ENCODE data around the gene CRTC3. TPM values are rescaled to one million over a fixed set of nuclear protein-coding genes. Genes with fewer than 3 reads are reported as not detected.

CRTC3 gene, protein sequence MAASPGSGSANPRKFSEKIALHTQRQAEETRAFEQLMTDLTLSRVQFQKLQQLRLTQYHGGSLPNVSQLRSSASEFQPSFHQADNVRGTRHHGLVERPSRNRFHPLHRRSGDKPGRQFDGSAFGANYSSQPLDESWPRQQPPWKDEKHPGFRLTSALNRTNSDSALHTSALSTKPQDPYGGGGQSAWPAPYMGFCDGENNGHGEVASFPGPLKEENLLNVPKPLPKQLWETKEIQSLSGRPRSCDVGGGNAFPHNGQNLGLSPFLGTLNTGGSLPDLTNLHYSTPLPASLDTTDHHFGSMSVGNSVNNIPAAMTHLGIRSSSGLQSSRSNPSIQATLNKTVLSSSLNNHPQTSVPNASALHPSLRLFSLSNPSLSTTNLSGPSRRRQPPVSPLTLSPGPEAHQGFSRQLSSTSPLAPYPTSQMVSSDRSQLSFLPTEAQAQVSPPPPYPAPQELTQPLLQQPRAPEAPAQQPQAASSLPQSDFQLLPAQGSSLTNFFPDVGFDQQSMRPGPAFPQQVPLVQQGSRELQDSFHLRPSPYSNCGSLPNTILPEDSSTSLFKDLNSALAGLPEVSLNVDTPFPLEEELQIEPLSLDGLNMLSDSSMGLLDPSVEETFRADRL
- total RNA-seq: 10 to 100 TPM; 73.2 to 77.3 TPM

GRCh38 chr15:90529371-90530249 is at the start of gene CRTC3:
CRTC3 (plus strand) TSS chr15:90529923; CDS start chr15:90530072, 149 bp downstream.
- DNase-seq (peak; percentile 69 to 72), ATAC-seq (replicated peaks in 1 of 2) (peak; percentile 90 to 91)
- peak within 1 kb of the TSS; percentile 84 for H3K27ac Mint-ChIP-seq
- H3K4me3 Mint-ChIP-seq: peak within 1 kb of the TSS; percentile 93 to 97
- H3K27me3 Mint-ChIP-seq (ENCODE audit: low read depth): no peaks in the 10 kb centered on the region
- peaks cover 38% of the 10 kb centered on the region for H3K4me1 Mint-ChIP-seq (ENCODE audit: low read depth)
- peaks cover 5% of the 10 kb centered on the region in 2 donors for H3K36me3 Mint-ChIP-seq (ENCODE audit: insufficient read depth in 2 of 2)
- no peaks in the 10 kb centered on the region for H3K9me3 Mint-ChIP-seq

GRCh38 chr15:90481023-90481422 is 48.7 kb upstream of the CRTC3 start:
- H3K36me3 Mint-ChIP-seq (ENCODE audit: insufficient read depth in 2 of 2): peaks cover 8 to 47% of the 10 kb centered on the region in 2 donors
- ATAC-seq (replicated peaks in 1 of 2): peak; percentile 70 to 85

DNA sequence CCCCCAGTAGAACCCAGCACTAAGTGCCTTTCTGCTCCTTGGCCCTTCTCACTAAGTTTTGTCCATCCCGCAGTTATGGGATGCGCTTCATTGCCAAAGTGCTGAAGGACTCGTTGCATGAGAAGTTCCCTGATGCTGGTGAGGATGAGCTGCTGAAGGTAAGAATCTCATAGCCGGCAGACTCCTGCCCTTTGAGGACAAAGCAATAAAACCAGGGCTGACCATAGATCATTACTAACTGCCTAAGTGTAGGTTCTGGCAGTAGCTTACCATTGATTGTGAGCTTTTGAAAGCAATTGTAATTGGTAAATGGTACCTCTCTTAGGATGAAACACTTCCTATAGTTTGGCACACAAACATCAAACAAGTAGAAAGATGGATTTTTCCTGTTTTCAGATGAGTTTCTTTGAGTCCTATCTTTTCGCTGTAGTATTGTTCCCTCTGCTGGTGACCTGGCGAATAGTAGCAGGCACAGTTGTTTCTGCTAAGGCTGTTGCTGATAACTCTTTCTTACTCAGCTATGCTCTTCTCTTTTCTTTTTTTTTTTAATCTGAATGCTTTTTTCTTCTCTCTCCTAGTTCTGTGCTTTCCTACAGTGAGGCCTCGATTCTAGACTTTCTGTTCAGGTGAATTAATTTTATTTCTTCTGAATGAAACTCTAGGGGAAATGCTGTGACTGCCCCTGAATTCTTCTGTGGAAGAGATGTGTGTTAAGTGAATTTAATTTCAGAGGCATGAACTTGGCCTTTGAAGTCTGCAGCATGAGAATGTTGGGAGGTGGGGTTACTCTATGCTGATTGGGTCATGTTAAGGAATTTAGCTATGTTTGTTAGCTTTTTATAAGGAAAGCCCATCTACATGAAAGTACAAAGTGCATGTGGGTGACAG is 47.4 kb upstream of the CRTC3 start:
- Mint-ChIP-seq H3K27me3 (ENCODE audit: low read depth) (no peaks in the 10 kb centered on the region), H3K4me3 (no peak overlapping the region), H3K36me3 (ENCODE audit: insufficient read depth in 2 of 2) (peaks cover 9 to 47% of the 10 kb centered on the region in 2 donors), H3K4me1 (ENCODE audit: low read depth) (peaks cover 29% of the 10 kb centered on the region), H3K9me3 (no peaks in the 10 kb centered on the region), H3K27ac (peak overlapping the region; percentile 62)
- ATAC-seq (replicated peaks in 1 of 2): no peak
- peak in 1 of 2 donors; percentile 15 for DNase-seq

More at GRCh38 chr15:90481023-90481422, 48.7 kb upstream of the CRTC3 start:
- DNase-seq: peak; percentile 14 to 42
- Mint-ChIP-seq H3K27ac (peak overlapping the region; percentile 75), H3K4me3 (no peak overlapping the region), H3K9me3 (no peaks in the 10 kb centered on the region), H3K27me3 (ENCODE audit: low read depth) (no peaks in the 10 kb centered on the region), H3K4me1 (ENCODE audit: low read depth) (peaks cover 29% of the 10 kb centered on the region)

- ATAC-seq (replicated peaks in 1 of 2): no peak
- H3K27ac Mint-ChIP-seq: no peak overlapping the region
- H3K4me1 Mint-ChIP-seq (ENCODE audit: low read depth): peaks cover 29% of the 10 kb centered on the region
- H3K36me3 Mint-ChIP-seq (ENCODE audit: insufficient read depth in 2 of 2): peaks cover 9 to 45% of the 10 kb centered on the region in 2 donors
- no peaks in the 10 kb centered on the region for H3K9me3 Mint-ChIP-seq
- no peak overlapping the region for H3K4me3 Mint-ChIP-seq
- DNase-seq: no peak
- no peaks in the 10 kb centered on the region for H3K27me3 Mint-ChIP-seq (ENCODE audit: low read depth)
Observed at GRCh38 chr15:90483012-90483307, 46.8 kb upstream of the CRTC3 start.

- no peak overlapping the region for H3K27ac Mint-ChIP-seq
- no peak for ATAC-seq (replicated peaks in 1 of 2)
Observed at GRCh38 chr15:90483637-90484036, 46.1 kb upstream of the CRTC3 start.

DNA sequence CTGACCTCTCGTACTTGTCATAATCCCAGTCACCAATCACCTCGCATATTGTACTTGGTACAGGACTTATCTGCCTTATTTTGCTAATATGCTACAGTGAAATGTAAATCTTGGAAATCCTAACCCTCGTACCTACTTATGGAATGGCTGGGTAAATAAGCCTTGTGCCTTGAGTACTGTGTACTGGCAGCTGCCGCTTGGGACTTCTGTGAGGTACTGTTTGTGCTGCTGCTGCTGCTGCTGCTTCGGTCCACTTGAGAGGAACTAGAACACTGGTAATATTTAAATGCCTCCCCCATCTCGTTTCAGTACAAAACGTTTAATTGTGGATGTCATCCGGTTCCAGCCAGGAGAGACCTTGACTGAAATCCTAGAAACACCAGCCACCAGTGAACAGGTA is 42.5 kb upstream of the CRTC3 start:
- ATAC-seq (replicated peaks in 1 of 2) (no peak), DNase-seq (no peak)
- Mint-ChIP-seq H3K27ac (no peak overlapping the region), H3K27me3 (ENCODE audit: low read depth) (no peaks in the 10 kb centered on the region), H3K4me1 (ENCODE audit: low read depth) (no peaks in the 10 kb centered on the region), H3K36me3 (ENCODE audit: insufficient read depth in 2 of 2) (peaks cover 17 to 51% of the 10 kb centered on the region in 2 donors), H3K9me3 (no peaks in the 10 kb centered on the region), H3K4me3 (no peak overlapping the region)

More at GRCh38 chr15:90483637-90484036, 46.1 kb upstream of the CRTC3 start:
- no peak for DNase-seq
- peaks cover 26% of the 10 kb centered on the region for H3K4me1 Mint-ChIP-seq (ENCODE audit: low read depth)
- no peaks in the 10 kb centered on the region for H3K9me3 Mint-ChIP-seq
- no peaks in the 10 kb centered on the region for H3K27me3 Mint-ChIP-seq (ENCODE audit: low read depth)
- H3K4me3 Mint-ChIP-seq: no peak overlapping the region
- peaks cover 11 to 45% of the 10 kb centered on the region in 2 donors for H3K36me3 Mint-ChIP-seq (ENCODE audit: insufficient read depth in 2 of 2)

DNA sequence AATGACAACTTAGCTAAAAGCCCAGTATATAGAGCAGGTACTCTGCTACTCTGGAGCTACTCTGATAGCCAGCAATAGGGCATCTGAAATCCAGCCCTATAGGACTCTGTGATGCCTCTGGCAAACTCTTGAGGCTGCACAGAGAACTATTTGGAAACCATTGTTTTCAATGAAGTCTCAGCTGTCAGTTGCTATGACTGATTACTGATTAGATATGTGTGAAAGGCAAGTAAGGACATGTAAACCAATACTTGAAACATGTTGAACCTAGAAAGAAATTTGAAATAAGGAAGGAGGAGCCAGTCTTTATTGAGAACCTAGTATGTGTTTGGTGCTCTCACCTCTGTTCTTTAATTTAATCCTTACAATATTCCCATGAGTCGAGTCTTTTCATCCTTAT is 40.2 kb upstream of the CRTC3 start:
- peaks cover 21 to 55% of the 10 kb centered on the region in 2 donors for H3K36me3 Mint-ChIP-seq (ENCODE audit: insufficient read depth in 2 of 2)
- H3K27ac Mint-ChIP-seq: peak overlapping the region; percentile 46
- H3K27me3 Mint-ChIP-seq (ENCODE audit: low read depth): no peaks in the 10 kb centered on the region
- H3K4me3 Mint-ChIP-seq: no peak overlapping the region
- no peak for ATAC-seq (replicated peaks in 1 of 2)
- no peaks in the 10 kb centered on the region for H3K9me3 Mint-ChIP-seq
- DNase-seq: no peak
- peaks cover 12% of the 10 kb centered on the region for H3K4me1 Mint-ChIP-seq (ENCODE audit: low read depth)

DNA sequence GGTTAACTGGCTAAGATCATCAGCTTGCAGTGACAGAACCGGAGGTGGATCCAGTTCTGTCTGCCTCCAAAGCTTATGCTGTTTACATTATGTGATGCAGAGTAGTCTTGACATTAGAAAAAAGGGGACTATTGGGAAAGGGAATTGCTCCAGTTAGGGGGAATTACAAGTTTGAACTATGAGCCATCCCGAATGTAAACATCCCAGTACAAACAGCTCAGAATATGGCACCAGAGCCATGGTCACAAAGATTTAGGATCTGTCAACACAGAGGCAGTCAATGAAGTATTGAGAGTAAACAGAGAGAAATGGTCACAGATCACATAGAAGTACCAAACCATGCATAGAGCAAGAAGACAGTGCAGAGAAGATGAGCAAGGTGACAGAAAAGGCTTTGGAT is 39.8 kb upstream of the CRTC3 start:
- ATAC-seq (replicated peaks in 1 of 2) (no peak), DNase-seq (no peak)
- Mint-ChIP-seq H3K9me3 (no peaks in the 10 kb centered on the region), H3K4me3 (no peak overlapping the region), H3K27ac (peak overlapping the region; percentile 46), H3K27me3 (ENCODE audit: low read depth) (no peaks in the 10 kb centered on the region), H3K36me3 (ENCODE audit: insufficient read depth in 2 of 2) (peaks cover 21 to 54% of the 10 kb centered on the region in 2 donors), H3K4me1 (ENCODE audit: low read depth) (peaks cover 12% of the 10 kb centered on the region)

DNA sequence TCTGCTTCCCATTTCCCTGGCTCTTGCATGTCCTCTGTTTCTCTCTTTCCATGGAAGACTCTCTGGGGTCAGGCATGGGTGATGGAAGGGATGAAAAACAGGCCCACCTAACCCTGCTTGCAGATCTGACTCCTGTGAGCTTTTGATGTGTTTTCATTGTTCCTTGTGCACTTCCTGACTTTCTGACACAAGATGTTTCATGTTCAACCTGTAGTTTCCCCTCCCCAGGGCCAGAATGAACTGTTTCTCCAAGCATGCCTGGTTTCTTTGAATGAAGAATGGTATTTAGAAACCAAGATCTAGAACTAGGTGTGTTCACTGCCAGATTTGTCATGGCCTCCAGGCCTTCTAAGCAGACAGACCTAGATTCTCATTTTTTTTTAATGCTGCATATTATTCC is 36.1 kb upstream of the CRTC3 start:
- ATAC-seq (replicated peaks in 1 of 2) (no peak), DNase-seq (no peak)
- Mint-ChIP-seq H3K4me3 (no peak overlapping the region), H3K27me3 (ENCODE audit: low read depth) (no peaks in the 10 kb centered on the region), H3K4me1 (ENCODE audit: low read depth) (peaks cover 12% of the 10 kb centered on the region), H3K27ac (peak overlapping the region; percentile 83), H3K36me3 (ENCODE audit: insufficient read depth in 2 of 2) (peaks cover 12 to 58% of the 10 kb centered on the region in 2 donors), H3K9me3 (no peaks in the 10 kb centered on the region)

GRCh38 chr15:90495067-90495466 is 34.7 kb upstream of the CRTC3 start:
- Mint-ChIP-seq H3K36me3 (ENCODE audit: insufficient read depth in 2 of 2) (peaks cover 15 to 62% of the 10 kb centered on the region in 2 donors), H3K4me3 (no peak overlapping the region), H3K9me3 (no peaks in the 10 kb centered on the region), H3K4me1 (ENCODE audit: low read depth) (peaks cover 12% of the 10 kb centered on the region), H3K27ac (no peak overlapping the region), H3K27me3 (ENCODE audit: low read depth) (no peaks in the 10 kb centered on the region)
- ATAC-seq (replicated peaks in 1 of 2) (no peak), DNase-seq (no peak)

DNA sequence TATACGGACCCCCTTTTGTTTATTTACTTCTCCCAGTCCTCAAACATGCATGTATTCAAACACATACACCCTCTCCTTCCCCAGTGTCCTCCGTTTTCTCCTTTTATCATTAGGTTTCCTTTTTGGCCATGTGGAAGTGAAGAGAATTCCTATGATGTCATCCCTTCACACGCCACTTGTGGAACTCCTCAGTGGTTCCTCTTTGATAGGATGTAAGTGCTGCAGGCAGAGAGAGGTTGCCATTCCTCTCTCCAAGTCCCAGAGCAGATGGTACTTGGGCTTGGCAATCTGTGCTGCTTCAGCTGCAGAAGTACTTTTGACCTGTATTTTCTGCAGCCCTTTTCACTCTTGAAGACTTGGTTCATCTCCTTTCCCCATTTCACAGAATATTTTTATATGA is 32.9 kb upstream of the CRTC3 start:
- no peak overlapping the region for H3K27ac Mint-ChIP-seq
- no peak for ATAC-seq (replicated peaks in 1 of 2)
- no peak for DNase-seq
- peaks cover 12 to 60% of the 10 kb centered on the region in 2 donors for H3K36me3 Mint-ChIP-seq (ENCODE audit: insufficient read depth in 2 of 2)
- no peak overlapping the region for H3K4me3 Mint-ChIP-seq
- no peaks in the 10 kb centered on the region for H3K27me3 Mint-ChIP-seq (ENCODE audit: low read depth)
- H3K4me1 Mint-ChIP-seq (ENCODE audit: low read depth): peaks cover 12% of the 10 kb centered on the region
- no peaks in the 10 kb centered on the region for H3K9me3 Mint-ChIP-seq

DNA sequence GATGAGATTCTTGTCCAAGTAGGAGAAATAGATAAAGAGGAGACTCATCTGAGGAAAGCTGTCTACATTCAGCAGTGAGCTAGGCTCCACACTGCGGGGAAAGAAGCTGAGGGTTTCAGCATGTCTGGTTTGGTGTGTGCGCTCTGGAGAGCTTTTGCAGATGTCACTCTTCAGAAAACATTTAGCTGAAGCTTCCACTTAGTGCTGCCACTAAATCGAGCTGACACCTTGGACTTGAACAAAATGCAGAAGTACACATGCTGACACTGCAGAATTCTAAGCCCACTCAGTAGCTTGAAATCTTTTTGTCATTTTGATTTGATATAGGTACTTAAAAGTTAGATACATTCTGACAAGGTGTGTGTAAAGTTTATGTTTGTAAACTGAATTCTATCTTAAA is 32.3 kb upstream of the CRTC3 start:
- no peak for ATAC-seq (replicated peaks in 1 of 2)
- Mint-ChIP-seq H3K4me3 (no peak overlapping the region), H3K27me3 (ENCODE audit: low read depth) (no peaks in the 10 kb centered on the region)

More for the DNA sequence above, 32.3 kb upstream of the CRTC3 start:
- peaks cover 12 to 57% of the 10 kb centered on the region in 2 donors for H3K36me3 Mint-ChIP-seq (ENCODE audit: insufficient read depth in 2 of 2)
- peaks cover 12% of the 10 kb centered on the region for H3K4me1 Mint-ChIP-seq (ENCODE audit: low read depth)
- H3K9me3 Mint-ChIP-seq: no peaks in the 10 kb centered on the region
- DNase-seq: no peak
- H3K27ac Mint-ChIP-seq: no peak overlapping the region
